ENCODE results near the gene HERPUD1. TPM values are rescaled to one million over a fixed set of nuclear protein-coding genes. Genes with fewer than 3 reads are reported as not detected.
"Not testable (repeated sequence)": the region's sequence is repeated elsewhere in the genome, so short reads cannot be mapped to it uniquely, and the experiment has no call there.

Gene HERPUD1
- total and polyA plus RNA-seq, 8 donors, result 78.2 to 298 (median 203) TPM

DNA sequence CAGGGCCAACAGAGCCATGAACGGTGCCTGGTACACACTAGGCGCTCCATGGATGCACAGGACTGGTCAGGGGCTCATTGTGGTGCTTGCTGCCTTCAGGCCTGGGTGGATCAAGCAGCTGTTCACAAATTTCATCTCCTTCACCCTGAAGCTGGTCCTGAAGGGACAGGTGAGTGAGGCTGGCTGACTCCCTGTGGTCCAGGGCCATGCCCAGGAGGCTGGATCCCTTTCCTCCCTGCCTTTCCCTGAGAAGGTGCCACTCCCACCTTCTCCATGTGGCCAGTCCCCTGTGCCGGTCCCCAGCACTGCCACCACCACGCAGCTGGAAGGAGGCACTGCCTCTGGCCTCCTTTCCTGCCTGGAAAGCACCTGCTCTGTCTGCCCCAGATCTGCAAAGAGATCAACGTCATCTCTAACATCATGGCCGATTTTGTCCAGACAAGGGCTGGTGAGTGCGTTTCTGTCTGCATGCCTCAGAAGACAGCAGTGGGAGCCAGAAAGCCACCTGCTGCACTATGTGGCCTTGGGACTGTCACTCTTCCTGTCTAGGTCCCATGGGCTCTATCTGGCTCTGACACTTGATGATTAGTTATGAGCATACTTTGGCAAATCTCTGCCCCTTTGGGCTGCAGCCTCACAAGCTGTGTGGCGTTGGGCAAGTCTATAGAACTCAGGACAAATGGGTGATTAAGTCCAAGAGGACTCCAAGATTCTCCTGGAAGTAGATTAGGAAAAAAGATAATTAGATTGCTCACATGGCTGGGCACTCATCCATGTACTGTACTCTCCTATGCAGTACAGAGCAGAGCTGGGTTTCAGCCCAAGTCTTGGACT is 39.2 kb downstream of the HERPUD1 start:
- intact Hi-C loops (cut with DNase I), result no loop called here
- WGBS, 2 donors, result 34 to 47% methylated on average over 8 of the region's 8 CpGs

DNA sequence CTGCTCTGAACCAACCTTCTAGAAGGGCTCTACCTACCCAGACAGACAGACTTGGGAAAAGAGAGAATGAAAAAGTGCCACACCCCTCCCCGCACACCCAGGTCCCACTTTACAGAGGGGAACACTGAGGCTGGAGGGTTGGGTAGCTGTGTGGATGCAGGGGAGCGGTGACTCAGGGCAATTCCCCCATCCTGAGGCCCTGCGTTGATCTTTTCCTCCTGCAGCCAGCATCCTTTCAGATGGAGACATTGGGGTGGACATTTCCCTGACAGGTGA is 39.8 kb downstream of the HERPUD1 start:
- 91 to 100% methylated on average over 3 of the region's 3 CpGs for WGBS, 2 donors
- TF ChIP-seq, protein P1, sequence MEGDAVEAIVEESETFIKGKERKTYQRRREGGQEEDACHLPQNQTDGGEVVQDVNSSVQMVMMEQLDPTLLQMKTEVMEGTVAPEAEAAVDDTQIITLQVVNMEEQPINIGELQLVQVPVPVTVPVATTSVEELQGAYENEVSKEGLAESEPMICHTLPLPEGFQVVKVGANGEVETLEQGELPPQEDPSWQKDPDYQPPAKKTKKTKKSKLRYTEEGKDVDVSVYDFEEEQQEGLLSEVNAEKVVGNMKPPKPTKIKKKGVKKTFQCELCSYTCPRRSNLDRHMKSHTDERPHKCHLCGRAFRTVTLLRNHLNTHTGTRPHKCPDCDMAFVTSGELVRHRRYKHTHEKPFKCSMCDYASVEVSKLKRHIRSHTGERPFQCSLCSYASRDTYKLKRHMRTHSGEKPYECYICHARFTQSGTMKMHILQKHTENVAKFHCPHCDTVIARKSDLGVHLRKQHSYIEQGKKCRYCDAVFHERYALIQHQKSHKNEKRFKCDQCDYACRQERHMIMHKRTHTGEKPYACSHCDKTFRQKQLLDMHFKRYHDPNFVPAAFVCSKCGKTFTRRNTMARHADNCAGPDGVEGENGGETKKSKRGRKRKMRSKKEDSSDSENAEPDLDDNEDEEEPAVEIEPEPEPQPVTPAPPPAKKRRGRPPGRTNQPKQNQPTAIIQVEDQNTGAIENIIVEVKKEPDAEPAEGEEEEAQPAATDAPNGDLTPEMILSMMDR (IDR thresholded peaks at IDR 0.05), result no peak
- Histone ChIP-seq H3K27me3 (no peaks in the 10 kb centered on the region), H3K4me1 (peaks cover 0 to 4% (median 0%) of the 10 kb centered on the region in 3 donors), H3K27ac (no peak overlapping the region), H3K9me3 (no peaks in the 10 kb centered on the region), H3K36me3 (no peaks in the 10 kb centered on the region), H3K4me3 (no peak overlapping the region)
- FAIRE-seq (no peak), DNase-seq (no peak), ATAC-seq (no peak)
- intact Hi-C loops (cut with DNase I), result no loop called here

More for the DNA sequence above, 39.2 kb downstream of the HERPUD1 start:
- Histone ChIP-seq H3K4me1 (peaks cover 0 to 4% (median 0%) of the 10 kb centered on the region in 3 donors), H3K27me3 (no peaks in the 10 kb centered on the region), H3K4me3 (no peak overlapping the region), H3K27ac (no peak overlapping the region), H3K9me3 (no peaks in the 10 kb centered on the region), H3K36me3 (no peaks in the 10 kb centered on the region)
- no peak for DNase-seq
- TF ChIP-seq, protein P1 (IDR thresholded peaks at IDR 0.05), result no peak
- FAIRE-seq, result no peak
- peak; percentile 43 to 78 (median 68) for ATAC-seq

- no peak for FAIRE-seq
- Histone ChIP-seq H3K27me3 (no peaks in the 10 kb centered on the region), H3K27ac (no peak overlapping the region), H3K4me1 (peaks cover 0 to 4% (median 0%) of the 10 kb centered on the region in 3 donors), H3K9me3 (no peaks in the 10 kb centered on the region), H3K4me3 (no peak overlapping the region), H3K36me3 (no peaks in the 10 kb centered on the region)
- WGBS, 2 donors, result 76 to 81% methylated on average over 18 of the region's 18 CpGs
- no peak for DNase-seq
- TF ChIP-seq, protein P1 (IDR thresholded peaks at IDR 0.05), result no peak
- no peak for ATAC-seq
- intact Hi-C loops (cut with DNase I), result no loop called here
These were observed 40.7 kb downstream of the HERPUD1 start for GRCh38 chr16:56972403-56973293.

GRCh38 chr16:56973294-56973689 is 41.4 kb downstream of the HERPUD1 start:
- peaks cover 0 to 4% (median 0%) of the 10 kb centered on the region in 3 donors for H3K4me1 ChIP-seq
- H3K27ac ChIP-seq, result no peak overlapping the region
- ATAC-seq, result no peak
- TF ChIP-seq, protein P1 (IDR thresholded peaks at IDR 0.05), result no peak
- DNase-seq, result no peak
- intact Hi-C loops (cut with DNase I), result no loop called here
- no peaks in the 10 kb centered on the region for H3K9me3 ChIP-seq
- 74 to 86% methylated on average over 9 of the region's 9 CpGs for WGBS, 2 donors
- no peak for FAIRE-seq
- no peak overlapping the region for H3K4me3 ChIP-seq
- no peaks in the 10 kb centered on the region for H3K36me3 ChIP-seq
- H3K27me3 ChIP-seq, result no peaks in the 10 kb centered on the region

GRCh38 chr16:56973899-56974298 is 42.0 kb downstream of the HERPUD1 start:
- H3K9me3 ChIP-seq; FAIRE-seq; H3K27me3 ChIP-seq; H3K27ac ChIP-seq; DNase-seq; H3K4me1 ChIP-seq; H3K36me3 ChIP-seq; intact Hi-C loops (cut with DNase I); H3K4me3 ChIP-seq; ATAC-seq: not testable (repeated sequence)
- WGBS, 2 donors, result 84 to 94% methylated on average over 7 of the region's 7 CpGs
